ENCODE data around the gene NRP1. TPM values are rescaled to one million over a fixed set of nuclear protein-coding genes. Genes with fewer than 3 reads are reported as not detected.
A peak's percentile ranks its signal among the peaks of the same experiment; 100 is the strongest.

Gene NRP1
- total RNA-seq, 1 experiment from 2014 or later, result 555 TPM

- peaks cover 41% of the 10 kb centered on the region for H3K4me1 ChIP-seq (ENCODE audit: insufficient read depth, low read length)
Observed at GRCh38 chr10:33134011-33134751, 200.3 kb downstream of the NRP1 start.

GRCh38 chr10:33133557-33133956, 200.9 kb downstream of the NRP1 start:
- peak; percentile 89 for DNase-seq
- BruUV-seq (replicated peaks), result TSS peak; percentile 99

More at GRCh38 chr10:33134011-33134751, 200.3 kb downstream of the NRP1 start:
- Histone ChIP-seq H4K20me1 (ENCODE audit: low read length) (no peaks in the 10 kb centered on the region), H3K4me3 (ENCODE audit: low read length) (no peak overlapping the region; the same call in 1 of the 2 replicates), H3K4me2 (ENCODE audit: low read length) (peak overlapping the region; percentile 41), H3K36me3 (ENCODE audit: low read depth, low read length) (no peaks in the 10 kb centered on the region), H3F3A (ENCODE audit: low read length, unreplicated experiment) (peaks cover 16% of the 10 kb centered on the region), H3K27ac (ENCODE audit: low read length) (peak overlapping the region; percentile 65), H3K9me2 (replicated peaks; ENCODE audit: low read length) (0 out of 2 replicates have a peak, but pooled peaks cover 2% of the 10 kb centered on the region), H3K27me3 (ENCODE audit: low read length) (no peaks in the 10 kb centered on the region), H3K79me2 (ENCODE audit: low read length) (no peaks in the 10 kb centered on the region), H3K9me3 (ENCODE audit: low read length) (no peaks in the 10 kb centered on the region), H2AFZ (ENCODE audit: low read length) (peak overlapping the region; percentile 42), H3K9ac (ENCODE audit: low read length) (peak overlapping the region; percentile 35)
- TSS peak; percentile 98 for BruUV-seq (replicated peaks)
- ChIA-PET CTCF (interaction anchor here (0.6 to 2.8 kb wide), 6 partner anchors 9 to 601 kb away, joined by 3 to 23 read pairs (median 6); no protein-coding TSS in a partner anchor), POLR2A (ENCODE audit: unreplicated experiment) (interaction anchor here (0.7 to 1.4 kb wide), 5 partner anchors 9 to 157 kb away, joined by 3 to 9 read pairs (median 5); no protein-coding TSS in a partner anchor)
- intact Hi-C loops (cut with micrococcal nuclease), result loop anchor here (1.0 to 2.0 kb wide), 9 partner anchors 9 to 124 kb away; no protein-coding TSS in a partner anchor
- DNase-seq (peak; percentile 100), ATAC-seq (peak; percentile 95)
- TF ChIP-seq EZH2 (IDR thresholded peaks at IDR 0.05; ENCODE audit: low read length, unreplicated experiment) (no peak), CTCF (conservative IDR thresholded peaks at IDR 0.05; ENCODE audit: low read depth, low read length) (no peak), EZH2phosphoT487 (IDR thresholded peaks at IDR 0.05; ENCODE audit: borderline replicate concordance, low read length) (no peak)

More at GRCh38 chr10:33133557-33133956, 200.9 kb downstream of the NRP1 start:
- Histone ChIP-seq H3K9ac (ENCODE audit: low read length) (peak overlapping the region; percentile 29), H3K4me1 (ENCODE audit: insufficient read depth, low read length) (peaks cover 41% of the 10 kb centered on the region), H3K79me2 (ENCODE audit: low read length) (no peaks in the 10 kb centered on the region), H3K9me2 (replicated peaks; ENCODE audit: low read length) (0 out of 2 replicates have a peak, but pooled peaks cover 2% of the 10 kb centered on the region), H3K4me2 (ENCODE audit: low read length) (peak overlapping the region; percentile 38), H3K4me3 (ENCODE audit: low read length) (no peak overlapping the region; the same call in 1 of the 2 replicates), H3K9me3 (ENCODE audit: low read length) (no peaks in the 10 kb centered on the region), H3K27ac (ENCODE audit: low read length) (peak overlapping the region; percentile 65), H3K36me3 (ENCODE audit: low read depth, low read length) (no peaks in the 10 kb centered on the region), H4K20me1 (ENCODE audit: low read length) (no peaks in the 10 kb centered on the region), H3K27me3 (ENCODE audit: low read length) (no peaks in the 10 kb centered on the region), H2AFZ (ENCODE audit: low read length) (0 out of 2 replicates have a peak overlapping the region, but pooled peaks have one; percentile 0), H3F3A (ENCODE audit: low read length, unreplicated experiment) (peaks cover 16% of the 10 kb centered on the region)
- intact Hi-C loops (cut with micrococcal nuclease), result no loop called here
- POLR2A ChIA-PET (ENCODE audit: unreplicated experiment), result interaction anchor here (0.5 to 1.4 kb wide), 5 partner anchors 10 to 60 kb away, joined by 3 to 12 read pairs (median 8); no protein-coding TSS in a partner anchor
- CTCF ChIA-PET, result interaction anchor here (0.7 to 2.8 kb wide), 7 partner anchors 10 to 1389 kb away, joined by 3 to 23 read pairs (median 7); no protein-coding TSS in a partner anchor
- peak; percentile 0 for ATAC-seq
- no peak for TF ChIP-seq CTCF (conservative IDR thresholded peaks at IDR 0.05; ENCODE audit: low read depth, low read length)
- TF ChIP-seq EZH2 (IDR thresholded peaks at IDR 0.05; ENCODE audit: low read length, unreplicated experiment), result no peak
- no peak for TF ChIP-seq EZH2phosphoT487 (IDR thresholded peaks at IDR 0.05; ENCODE audit: borderline replicate concordance, low read length)

Data from PC-3 (cell line).